Measurements from ENCODE around the gene DCTN3. TPM values are rescaled to one million over a fixed set of nuclear protein-coding genes. Genes with fewer than 3 reads are reported as not detected.

Gene DCTN3
- 68.3 and 81.2 TPM in 2 replicates for total RNA-seq

DNA sequence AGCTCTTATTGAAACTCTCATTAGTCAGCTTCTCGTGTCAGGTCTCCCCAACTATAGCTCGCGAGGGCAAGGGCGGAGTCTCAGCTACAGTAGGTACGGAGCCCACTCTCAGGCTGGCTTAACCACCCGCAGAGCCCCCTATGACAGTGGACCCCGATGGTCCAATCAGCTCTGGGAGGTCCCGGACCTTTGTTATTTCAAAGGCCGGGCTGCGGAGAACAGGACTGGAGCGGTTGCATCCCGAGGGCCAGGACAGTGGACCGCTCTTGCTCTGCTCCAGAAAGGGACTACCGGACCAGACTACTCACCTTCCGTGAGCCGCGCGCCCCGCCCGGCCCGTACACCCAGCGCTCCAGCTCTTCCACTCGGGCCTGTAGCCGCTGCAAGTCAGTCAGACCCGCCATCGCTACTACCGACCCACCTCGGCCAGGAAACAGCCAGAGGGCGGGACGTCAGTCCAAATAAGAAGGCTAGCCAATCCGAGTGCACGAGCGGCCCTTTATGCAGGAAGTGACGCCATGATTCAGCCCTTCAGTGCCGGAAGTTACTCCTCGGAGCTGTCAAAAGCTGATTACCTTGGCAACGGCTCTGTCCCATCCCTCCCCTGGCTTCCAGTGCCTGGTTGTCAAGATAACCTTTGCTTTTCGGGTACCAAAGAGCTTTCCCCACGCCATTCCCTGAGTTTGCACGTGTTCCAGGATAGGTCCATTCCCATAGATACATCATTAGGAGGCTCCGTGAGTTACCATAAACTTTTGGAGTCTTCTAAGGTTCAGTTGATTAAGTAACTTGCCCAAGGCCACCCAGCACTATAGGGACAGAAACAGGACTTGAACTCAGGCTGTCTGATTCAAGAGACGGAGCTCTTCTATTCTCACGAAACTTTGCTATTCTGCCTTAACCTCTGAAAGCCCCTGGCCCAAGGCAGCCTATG, at the start of gene DCTN3:
TSS of gene DCTN3 (minus strand) at position 435 of the 934 bp plus-strand sequence. CDS start at position 404, 31 bp downstream.

DNA sequence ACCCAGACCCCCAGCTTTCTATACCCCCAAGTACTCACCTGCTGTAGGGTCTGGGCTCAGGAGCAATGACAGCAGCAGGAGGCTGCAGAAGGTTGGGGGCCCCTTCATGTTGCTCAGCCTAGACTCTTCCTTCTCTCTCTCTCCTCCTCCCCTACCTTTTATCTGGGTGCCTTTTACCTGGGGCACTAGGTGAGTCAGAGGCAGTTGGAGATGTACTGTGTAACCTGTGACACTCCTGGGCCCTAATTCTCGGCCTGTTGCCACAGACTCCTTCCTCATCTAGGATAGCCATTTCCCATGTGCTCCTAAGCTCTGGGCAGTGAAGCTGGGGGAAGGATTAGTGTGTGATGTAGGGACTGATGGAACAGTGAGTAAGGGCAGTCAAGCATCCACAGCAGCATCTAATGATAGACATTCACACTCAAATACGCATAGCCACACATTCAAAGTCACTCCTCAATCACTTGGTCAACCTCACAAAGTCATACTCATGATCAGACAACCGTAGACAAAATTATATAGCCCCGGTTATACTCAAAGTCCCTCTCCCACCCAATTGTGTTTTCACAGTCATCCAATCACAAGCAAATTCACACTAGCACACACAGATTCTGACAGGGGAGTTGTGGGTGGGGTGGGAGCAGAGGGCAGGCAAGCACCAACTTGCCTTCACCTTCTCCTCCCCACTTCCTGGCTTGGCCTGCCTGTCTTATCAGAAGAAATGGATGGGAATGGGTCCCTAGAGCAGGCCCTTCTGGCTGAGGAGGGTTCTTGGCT, 42.4 kb upstream of the DCTN3 start, which contains the start of gene CCL27:
TSS of gene CCL27 (minus strand) at position 132 of the 777 bp plus-strand sequence. CDS start at position 108, 24 bp downstream.

GRCh38 chr9:34651876-34652601, 31.7 kb upstream of the DCTN3 start, which contains the start of gene IL11RA:
IL11RA (plus strand) TSS chr9:34652185; CDS start chr9:34655218, 3,033 bp downstream.

GRCh38 chr9:34646211-34647083, 26.2 kb upstream of the DCTN3 start, which contains the start of gene GALT:
GALT (plus strand) TSS chr9:34646675; CDS start chr9:34646705, 30 bp downstream.

DNA sequence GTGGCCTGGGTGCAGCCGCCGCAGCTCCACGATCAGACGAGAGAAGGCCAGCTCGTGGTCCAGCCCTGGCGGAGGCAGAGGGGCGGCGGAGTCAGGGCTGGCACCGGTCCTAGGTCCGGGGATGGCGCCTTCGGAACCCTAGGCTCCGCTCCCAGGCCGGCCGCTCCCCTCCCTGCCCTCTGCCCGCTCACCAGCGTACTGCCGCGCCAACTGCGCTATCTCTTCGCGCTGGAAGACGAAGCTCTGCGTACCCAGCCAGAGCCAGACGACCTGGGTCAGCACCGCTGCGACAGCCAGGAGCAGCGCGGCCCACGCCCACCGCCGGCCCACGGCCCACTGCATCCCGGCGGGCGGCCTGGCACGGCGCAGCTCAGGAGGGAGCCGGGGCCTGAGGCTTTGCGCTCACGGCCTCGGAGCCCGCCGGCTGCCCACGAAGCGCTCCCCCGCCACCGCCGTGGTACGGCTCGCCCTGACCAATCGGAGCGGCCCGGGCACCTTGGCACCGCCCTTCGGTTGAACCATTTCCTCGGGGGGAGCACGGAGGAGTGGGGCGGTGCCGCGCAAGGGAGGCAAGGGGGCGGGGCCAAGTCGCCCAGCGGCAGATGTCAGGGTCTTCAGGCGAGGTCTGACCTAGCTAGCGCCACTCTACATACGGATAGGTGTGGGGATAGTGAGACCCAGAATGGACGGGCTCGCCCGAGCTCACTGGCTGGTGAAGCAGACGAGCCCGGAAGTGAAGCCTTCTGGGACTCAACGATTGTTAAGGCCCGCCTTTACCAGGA, 17.3 kb upstream of the DCTN3 start, which contains the start of gene SIGMAR1:
TSS of gene SIGMAR1 (minus strand) at position 432 of the 782 bp plus-strand sequence. CDS start at position 342, 90 bp downstream.

DNA sequence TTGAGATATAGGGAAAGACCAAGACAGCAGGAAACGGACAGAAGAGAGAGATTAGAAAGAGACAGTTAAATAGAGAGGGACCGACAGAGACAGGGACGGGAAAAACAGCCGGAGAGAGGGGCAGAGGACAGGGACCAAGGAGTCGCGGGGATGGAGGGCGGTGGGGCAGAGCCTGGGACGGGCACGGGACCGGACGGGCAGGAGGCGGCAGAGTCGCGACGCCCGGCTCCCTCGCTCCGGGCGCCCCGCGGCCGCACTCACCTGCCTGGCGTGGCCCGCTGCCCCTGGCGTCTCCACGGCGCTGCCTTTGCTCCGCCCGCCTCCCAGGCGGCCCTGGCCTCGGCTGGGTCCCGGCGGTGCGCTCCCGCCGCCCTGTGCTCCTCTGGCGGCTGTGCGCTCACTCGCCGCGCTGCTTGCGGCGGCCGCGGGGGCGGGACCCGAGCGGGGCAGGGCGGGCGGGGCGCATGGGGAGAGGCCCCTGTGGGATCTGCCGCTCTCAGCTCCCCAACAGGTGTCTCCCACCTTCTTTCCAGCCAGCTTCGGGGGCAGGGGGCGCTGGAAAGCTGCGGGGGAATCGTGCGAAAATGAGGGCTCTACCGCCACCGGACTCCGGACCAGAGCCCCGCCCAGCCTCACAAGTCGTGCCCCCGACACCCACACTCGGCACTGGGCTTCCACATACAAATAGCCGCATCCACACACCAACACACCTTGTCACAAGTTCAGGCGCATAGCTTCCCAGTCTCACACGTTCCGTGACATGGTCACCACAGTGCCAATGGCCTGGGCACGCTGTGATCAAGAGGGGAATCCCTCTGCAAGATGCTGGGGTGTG, 8.6 kb upstream of the DCTN3 start, which contains the start of gene ARID3C:
TSS of gene ARID3C (minus strand) at position 411 of the 835 bp plus-strand sequence. CDS start 1,052 bp downstream, outside the sequence.

GRCh38 chr9:34611811-34612787, 8.2 kb downstream of the DCTN3 start, which contains the start of gene RPP25L:
RPP25L (minus strand) TSS chr9:34612097; CDS start chr9:34611296, 801 bp downstream.

DNA sequence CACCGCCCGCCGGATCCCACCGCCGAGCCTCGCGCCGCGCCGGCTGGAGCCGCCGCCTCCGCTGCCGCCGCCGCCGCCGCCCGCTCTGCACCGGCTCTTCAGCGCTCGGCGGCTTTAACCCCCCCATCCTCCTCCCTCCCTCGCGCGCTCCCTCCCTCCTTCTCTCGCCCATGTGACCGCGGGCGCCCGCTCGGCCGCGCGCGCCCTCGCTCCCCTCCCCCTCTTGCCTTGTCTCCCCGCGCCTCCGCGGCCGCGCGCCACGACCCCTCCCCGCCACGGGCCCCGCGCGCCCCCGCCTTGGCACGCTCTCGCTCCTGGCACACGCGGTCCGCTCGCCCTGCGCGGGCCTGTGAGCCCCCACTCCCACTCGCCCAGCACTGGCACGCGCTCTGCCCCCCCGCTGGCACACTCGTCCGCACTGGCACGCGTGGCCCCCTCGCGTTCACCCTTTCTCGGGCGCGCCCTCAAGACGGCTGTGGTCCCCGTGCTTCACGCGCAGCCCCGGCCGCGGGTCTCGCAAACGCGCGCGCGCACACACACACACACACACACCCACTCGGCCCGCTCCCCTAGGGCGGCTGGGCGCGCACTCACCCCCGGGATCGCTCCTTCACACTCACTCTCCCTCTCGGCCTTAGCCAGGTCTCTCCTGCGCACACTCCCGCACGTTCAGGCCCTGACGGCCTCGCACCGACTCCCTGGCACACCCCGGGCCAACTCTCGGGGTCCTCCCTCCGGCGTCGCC, 30.5 kb downstream of the DCTN3 start, which contains the start of gene CNTFR:
TSS of gene CNTFR (minus strand) at position 89 of the 745 bp plus-strand sequence. CDS start 20,743 bp downstream, outside the sequence.

Small RNAs within 50 kb of the gene (small RNA-seq; reads per million reads assigned to genes)
- gene CCL27 (ENCODE audit: low replicate concordance) = not detected

Other genes starting within 250 kb of the DCTN3 start
- 0.22 and 1.4 TPM in 2 replicates for gene MYORG, start 243.6 kb downstream of the DCTN3 start, total RNA-seq
- gene FAM219A, start 161.9 kb downstream of the DCTN3 start, total RNA-seq = 10.9 and 20.9 TPM in 2 replicates
- gene DNAI1, start 161.7 kb downstream of the DCTN3 start, total RNA-seq = not detected in 2 replicates
- gene ENHO, start 97.5 kb downstream of the DCTN3 start, total RNA-seq = 0.14 TPM in 1 of 2 replicates, not detected in the other
- not detected in 2 replicates for gene CNTFR, start 30.8 kb downstream of the DCTN3 start, total RNA-seq
- 10.0 and 17.3 TPM in 2 replicates for gene RPP25L, start 8.4 kb downstream of the DCTN3 start, total RNA-seq
- gene ARID3C, start 8.6 kb upstream of the DCTN3 start, total RNA-seq = 0.22 TPM in 1 of 2 replicates, not detected in the other
- gene SIGMAR1, start 17.3 kb upstream of the DCTN3 start, total RNA-seq = 70.0 and 112 TPM in 2 replicates
- 29.3 and 35.9 TPM in 2 replicates for gene GALT, start 26.2 kb upstream of the DCTN3 start, total RNA-seq
- gene IL11RA, start 31.7 kb upstream of the DCTN3 start, total RNA-seq = 5.9 and 10.2 TPM in 2 replicates
- gene CCL27, start 42.2 kb upstream of the DCTN3 start, total RNA-seq = not detected in 2 replicates
- gene CCL19, start 70.8 kb upstream of the DCTN3 start, total RNA-seq = not detected in 2 replicates
- gene CCL21, start 89.6 kb upstream of the DCTN3 start, total RNA-seq = not detected in 2 replicates

Measured in placental pericyte (primary cell).